NCI-H1105 treated with DMSO at 0.1 percent for 48 hours (cell line): Measurements from ENCODE around the gene TMEM128.
"Not testable (repeated sequence)": the region's sequence is repeated elsewhere in the genome, so short reads cannot be mapped to it uniquely, and the experiment has no call there.

Experiments
- DNase-seq: peaks from one replicate; lab custom pipeline; 2025; lab: John Stamatoyannopoulos, UW

Gene TMEM128

GRCh38 chr4:4248029-4248884, at the start of gene TMEM128:
Gene TMEM128 (minus strand): TSS chr4:4248223. CDS start chr4:4248202, 21 bp downstream.
- peak; percentile 72 for DNase-seq

GRCh38 chr4:4296283-4296846, 48.3 kb upstream of the TMEM128 start:
- no peak for DNase-seq

GRCh38 chr4:4293279-4293678, 45.3 kb upstream of the TMEM128 start:
- DNase-seq: no peak

GRCh38 chr4:4289941-4290850, 42.2 kb upstream of the TMEM128 start, which contains the start of the genes LYAR and ZBTB49:
Gene LYAR (minus strand): TSS chr4:4290154. CDS start chr4:4283742, 6,412 bp downstream.
Gene ZBTB49 (plus strand): TSS chr4:4290251. CDS start chr4:4299946, 9,695 bp downstream.
- peak; percentile 62 for DNase-seq

- DNase-seq: no peak
Observed at GRCh38 chr4:4289597-4289940, 41.5 kb upstream of the TMEM128 start.

GRCh38 chr4:4289055-4289454, 41.0 kb upstream of the TMEM128 start:
- DNase-seq: no peak

GRCh38 chr4:4288098-4288497, 40.1 kb upstream of the TMEM128 start:
- no peak for DNase-seq

- no peak for DNase-seq
Observed at GRCh38 chr4:4284827-4285618, 37.0 kb upstream of the TMEM128 start.

GRCh38 chr4:4281787-4282186, 33.8 kb upstream of the TMEM128 start:
- DNase-seq: no peak

- no peak for DNase-seq
Observed at GRCh38 chr4:4277531-4277930, 29.5 kb upstream of the TMEM128 start.

GRCh38 chr4:4274226-4274625, 26.2 kb upstream of the TMEM128 start:
- no peak for DNase-seq

- no peak for DNase-seq
Observed at GRCh38 chr4:4271912-4272311, 23.9 kb upstream of the TMEM128 start.

GRCh38 chr4:4270529-4270928, 22.5 kb upstream of the TMEM128 start:
- DNase-seq: no peak

GRCh38 chr4:4269856-4270255, 21.8 kb upstream of the TMEM128 start:
- no peak for DNase-seq

- no peak for DNase-seq
Observed at GRCh38 chr4:4269331-4269731, 21.3 kb upstream of the TMEM128 start.

- no peak for DNase-seq
Observed at GRCh38 chr4:4268776-4269175, 20.8 kb upstream of the TMEM128 start.

- DNase-seq: no peak
Observed at GRCh38 chr4:4267981-4268380, 20.0 kb upstream of the TMEM128 start.

- no peak for DNase-seq
Observed at GRCh38 chr4:4260185-4260751, 12.2 kb upstream of the TMEM128 start.

- no peak for DNase-seq
Observed at GRCh38 chr4:4259484-4260100, 11.6 kb upstream of the TMEM128 start.

- not testable (repeated sequence) for DNase-seq
Observed at GRCh38 chr4:4257705-4258104, 9.7 kb upstream of the TMEM128 start.

- no peak for DNase-seq
Observed at GRCh38 chr4:4256799-4257198, 8.8 kb upstream of the TMEM128 start.
